ENCODE data around the gene WDFY4.

GRCh38 chr10:48805411-48805810 is 120.7 kb downstream of the WDFY4 start:
- no peak for TF ChIP-seq EZH2 (IDR thresholded peaks at IDR 0.05)
- no peak for TF ChIP-seq EZH2phosphoT487 (IDR thresholded peaks at IDR 0.05)
- TF ChIP-seq CTCF (IDR thresholded peaks at IDR 0.05): no peak
